ENCODE measurements around the gene UCP2.

DNA sequence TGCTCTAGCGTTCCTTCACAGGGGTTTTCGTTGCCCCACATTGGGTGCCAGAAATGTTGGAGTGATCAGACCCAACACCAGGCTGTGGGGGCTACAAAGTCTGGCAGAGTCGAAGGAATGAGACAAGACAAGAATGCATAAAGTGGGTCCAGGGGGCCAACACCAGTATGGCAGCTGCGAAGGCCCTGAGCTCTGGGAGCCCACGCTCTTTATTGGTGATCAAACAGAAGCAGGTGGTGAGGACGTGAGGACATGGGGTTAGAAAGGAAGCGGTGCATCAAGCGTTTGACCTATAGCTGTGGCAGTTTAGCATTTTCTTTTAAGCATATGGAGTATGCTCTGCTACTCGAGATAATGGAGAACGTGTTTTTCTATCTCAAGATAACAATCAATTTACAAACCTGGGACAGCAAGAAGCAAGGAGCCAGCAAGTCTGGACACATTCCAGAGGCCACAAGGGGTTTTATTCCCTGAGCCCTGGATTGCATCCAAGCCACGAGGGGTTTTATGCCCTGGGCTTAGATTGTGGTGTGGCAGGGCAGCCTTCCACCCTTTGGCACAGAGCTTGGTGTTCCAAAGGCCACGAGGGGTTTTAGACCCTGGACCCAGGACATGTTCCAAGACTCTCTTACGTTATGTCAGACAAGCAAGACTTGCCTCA lies 35.7 kb downstream of the UCP2 start:
- TF ChIP-seq, protein P1, sequence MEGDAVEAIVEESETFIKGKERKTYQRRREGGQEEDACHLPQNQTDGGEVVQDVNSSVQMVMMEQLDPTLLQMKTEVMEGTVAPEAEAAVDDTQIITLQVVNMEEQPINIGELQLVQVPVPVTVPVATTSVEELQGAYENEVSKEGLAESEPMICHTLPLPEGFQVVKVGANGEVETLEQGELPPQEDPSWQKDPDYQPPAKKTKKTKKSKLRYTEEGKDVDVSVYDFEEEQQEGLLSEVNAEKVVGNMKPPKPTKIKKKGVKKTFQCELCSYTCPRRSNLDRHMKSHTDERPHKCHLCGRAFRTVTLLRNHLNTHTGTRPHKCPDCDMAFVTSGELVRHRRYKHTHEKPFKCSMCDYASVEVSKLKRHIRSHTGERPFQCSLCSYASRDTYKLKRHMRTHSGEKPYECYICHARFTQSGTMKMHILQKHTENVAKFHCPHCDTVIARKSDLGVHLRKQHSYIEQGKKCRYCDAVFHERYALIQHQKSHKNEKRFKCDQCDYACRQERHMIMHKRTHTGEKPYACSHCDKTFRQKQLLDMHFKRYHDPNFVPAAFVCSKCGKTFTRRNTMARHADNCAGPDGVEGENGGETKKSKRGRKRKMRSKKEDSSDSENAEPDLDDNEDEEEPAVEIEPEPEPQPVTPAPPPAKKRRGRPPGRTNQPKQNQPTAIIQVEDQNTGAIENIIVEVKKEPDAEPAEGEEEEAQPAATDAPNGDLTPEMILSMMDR (IDR thresholded peaks at IDR 0.05): no peak
- no peak for TF ChIP-seq POLR2A (IDR thresholded peaks at IDR 0.05)
